T-helper 1 cell treated with Interleukin-12 subunit alpha and Interleukin-12 subunit beta and Interleukin-4 antibody, amounts not matched to agents 30 ng/mL and 1 ng/mL, for 36 hours (primary cell): ENCODE measurements around the gene HELZ. TPM values are rescaled to one million over a fixed set of nuclear protein-coding genes. Genes with fewer than 3 reads are reported as not detected.

Source experiments
- intact Hi-C: fragments of 100-400 bp; cut with micrococcal nuclease; formaldehyde crosslinking; loops from one replicate; pipeline ENCODE4 v1.15.1; 2024
- total RNA-seq: library from RNA; stranded (reverse); gene quantifications from 2 replicates; pipeline ENCODE4 v1.2.3, GENCODE V29; 2022

The HELZ gene
- total RNA-seq, 1 donor from 2014 or later: 85.8 TPM

DNA sequence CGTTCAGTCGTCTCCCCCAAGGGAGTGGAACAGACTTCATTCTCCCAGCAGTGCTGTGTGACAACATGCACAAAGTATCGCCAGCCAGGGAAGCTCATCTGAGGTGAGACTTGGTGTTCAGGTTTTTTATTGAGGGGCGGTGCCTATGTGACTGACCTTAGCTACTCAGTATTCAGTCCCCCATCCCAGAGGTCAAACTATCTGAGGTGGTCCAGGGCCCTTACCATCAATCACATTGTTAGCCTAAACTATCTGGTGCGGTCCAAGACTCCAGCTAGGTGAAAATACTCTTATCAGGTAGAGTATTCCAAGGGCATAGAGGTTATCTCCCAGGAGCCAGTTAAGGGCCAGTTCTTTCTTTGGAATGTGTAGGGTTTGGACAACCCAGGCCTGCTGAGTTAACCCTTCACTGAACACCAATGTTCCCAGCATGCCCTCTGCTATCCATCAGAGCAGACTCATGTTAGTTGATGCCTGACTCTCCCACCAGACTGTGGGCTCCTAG is 206.1 kb downstream of the HELZ start:
- intact Hi-C loops: no loop called here

GRCh38 chr17:67035131-67036083 is 209.6 kb downstream of the HELZ start:
- intact Hi-C loops: no loop called here

GRCh38 chr17:67033613-67034012 is 211.4 kb downstream of the HELZ start:
- intact Hi-C loops: no loop called here

DNA sequence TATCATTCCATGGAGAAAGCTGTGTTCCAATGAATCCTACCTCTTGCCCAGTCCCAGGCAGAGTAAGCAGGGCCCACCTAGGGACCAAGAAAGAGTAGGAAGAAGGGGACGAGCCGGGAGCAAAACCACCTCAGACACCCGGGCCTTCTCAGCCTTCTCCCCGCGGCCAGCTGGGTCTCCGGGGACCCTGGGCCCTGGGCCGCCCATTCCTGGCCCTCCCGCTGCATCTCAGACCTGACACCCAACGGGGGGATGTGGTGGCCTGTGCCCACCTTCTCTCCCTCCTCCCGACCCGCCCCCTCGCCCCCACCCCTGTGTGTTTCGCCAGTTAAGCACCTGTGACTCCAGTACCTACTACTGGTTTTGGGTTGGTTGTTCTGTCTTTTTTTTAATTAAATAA is 212.0 kb downstream of the HELZ start:
- intact Hi-C loops: no loop called here

GRCh38 chr17:67032382-67032781 is 212.6 kb downstream of the HELZ start:
- intact Hi-C loops: no loop called here

DNA sequence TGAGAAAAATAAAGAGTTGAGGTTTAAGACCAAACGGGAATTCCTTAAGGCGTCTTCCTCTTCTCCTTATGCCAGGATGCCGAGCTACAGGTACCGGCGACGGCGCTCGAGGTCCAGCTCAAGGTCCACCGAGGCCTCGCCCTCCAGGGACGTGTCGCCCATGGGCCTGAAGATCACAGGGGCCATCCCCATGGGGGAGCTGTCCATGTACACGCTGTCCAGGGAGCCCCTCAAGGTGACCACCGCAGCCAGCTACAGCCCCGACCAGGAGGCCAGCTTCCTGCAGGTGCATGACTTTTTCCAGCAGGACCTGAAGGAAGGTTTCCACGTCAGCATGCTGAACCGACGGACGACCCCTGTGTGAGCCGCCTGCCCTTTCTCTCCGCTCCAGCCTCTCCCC is 214.4 kb downstream of the HELZ start:
- intact Hi-C loops: no loop called here

DNA sequence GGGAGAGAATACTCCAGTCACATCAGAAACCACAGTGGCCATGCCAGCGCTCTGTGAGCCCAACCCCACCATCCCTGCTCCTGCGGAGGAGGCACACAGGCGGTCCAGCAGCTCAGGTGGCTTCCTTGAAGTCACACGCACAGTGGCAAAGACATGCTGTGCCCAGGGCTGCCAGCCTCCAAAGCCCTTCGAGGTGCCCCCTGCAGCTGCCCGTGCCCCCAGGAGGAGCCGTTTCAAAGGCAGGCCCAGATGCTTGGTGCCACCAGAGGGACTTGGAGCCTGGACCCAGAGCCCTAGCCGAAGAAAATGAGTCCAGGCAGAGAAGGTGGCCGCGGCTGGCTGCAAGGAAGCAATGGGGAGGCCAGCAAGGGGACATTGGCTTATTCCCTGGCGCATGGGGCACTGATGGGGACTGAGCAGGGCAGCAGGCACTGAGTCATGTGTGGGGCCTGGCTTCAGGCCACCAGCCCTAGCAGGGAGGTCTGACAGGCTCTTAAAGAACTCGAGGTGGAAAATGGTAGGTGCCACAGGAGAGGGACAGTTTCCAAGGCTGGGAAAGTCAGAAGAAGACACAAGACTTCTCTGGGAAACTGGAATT is 217.9 kb downstream of the HELZ start:
- intact Hi-C loops: no loop called here

GRCh38 chr17:67026341-67026740 is 218.7 kb downstream of the HELZ start:
- intact Hi-C loops: no loop called here

DNA sequence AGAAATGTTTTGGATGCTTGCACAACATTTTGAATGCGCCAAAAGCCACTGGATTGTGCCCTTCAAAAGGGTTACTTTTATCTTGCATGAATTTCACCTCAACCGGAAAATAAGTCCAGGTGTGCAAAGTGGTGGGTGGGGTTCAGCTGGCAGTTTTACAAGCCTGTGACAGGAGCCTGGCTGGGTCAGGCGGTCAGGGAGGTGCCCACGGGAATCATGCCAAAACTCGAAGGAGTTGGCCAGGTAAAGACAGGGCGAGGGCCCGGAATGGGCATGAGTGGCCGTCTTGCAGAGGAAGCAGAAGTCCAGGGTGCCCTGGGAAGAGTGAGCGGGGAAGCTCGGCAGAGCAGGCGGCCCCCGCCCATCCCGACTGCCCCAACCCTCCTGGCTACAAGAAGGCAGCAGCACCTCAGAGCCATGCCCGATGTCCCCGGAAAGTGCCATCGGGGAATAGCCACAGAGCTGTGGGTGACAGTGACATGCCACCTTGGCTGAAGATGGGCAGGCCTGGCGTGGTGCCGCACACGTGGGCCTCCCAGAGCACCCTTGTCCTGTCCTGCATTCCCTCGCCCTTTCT is 219.7 kb downstream of the HELZ start:
- intact Hi-C loops: no loop called here

- intact Hi-C loops: no loop called here
Observed at GRCh38 chr17:67024736-67025135, 220.3 kb downstream of the HELZ start.

DNA sequence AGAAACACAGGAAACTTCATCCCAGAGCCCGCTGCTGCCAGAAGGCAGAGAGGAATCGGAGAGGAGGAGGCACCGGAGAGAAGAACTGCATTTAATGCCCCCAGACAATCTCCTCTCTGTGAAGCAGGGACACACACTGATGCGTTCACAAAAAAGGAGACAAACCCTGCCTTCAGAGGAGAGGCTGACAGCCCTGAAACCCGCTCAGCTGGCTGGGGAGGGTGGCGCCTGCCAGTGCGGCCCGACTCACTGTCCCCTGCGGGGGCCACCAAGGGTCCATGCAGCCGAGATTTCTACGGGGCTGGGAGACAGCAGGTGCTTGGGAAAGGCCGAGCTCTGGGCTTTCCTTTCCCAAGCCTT is 222.6 kb downstream of the HELZ start:
- intact Hi-C loops: no loop called here

GRCh38 chr17:67021743-67022450 is 223.1 kb downstream of the HELZ start:
- intact Hi-C loops: no loop called here

DNA sequence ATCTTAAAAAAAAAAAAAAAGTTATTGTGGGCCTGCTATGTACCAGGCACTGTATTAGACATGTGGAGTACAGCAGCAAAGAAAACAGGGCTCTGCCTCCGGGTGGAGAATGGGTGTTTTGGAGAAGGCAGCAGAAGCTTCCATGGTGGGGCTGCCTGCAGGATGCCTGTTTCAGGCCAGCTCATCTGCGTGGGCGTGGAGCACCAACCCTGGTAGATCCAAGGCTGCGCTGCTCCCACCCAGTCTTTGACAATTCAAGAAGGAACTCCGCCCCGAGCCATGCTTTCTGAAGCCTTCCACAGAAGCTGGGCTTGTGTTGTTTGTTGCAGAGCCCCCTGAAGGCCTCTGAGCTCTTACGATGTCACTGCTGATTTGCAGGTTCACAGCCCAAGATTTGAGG is 223.8 kb downstream of the HELZ start:
- intact Hi-C loops: no loop called here

Other genes with a start within 250 kb of the HELZ start
- not detected in 2 replicates for gene CACNG1, start 200.6 kb downstream of the HELZ start, total RNA-seq
- 58.1 and 63.2 TPM in 2 replicates for gene PSMD12, start 121.4 kb upstream of the HELZ start, total RNA-seq
- 40.7 and 42.9 TPM in 2 replicates for gene PITPNC1, start 132.1 kb upstream of the HELZ start, total RNA-seq